ENCODE results near the gene GPR63.

The GPR63 gene

GRCh38 chr6:96862560-96862959 is 25.3 kb upstream of the GPR63 start:
- Histone ChIP-seq H2AFZ (ENCODE audit: low read depth, low read length) (no peak overlapping the region), H3K18ac (ENCODE audit: low read depth in 1 of 2, low read length in 2 of 2) (no peak overlapping the region), H3K4me2 (ENCODE audit: low read length, poor library complexity, severe bottlenecking) (no peak overlapping the region), H2BK12ac (ENCODE audit: low read length in 2 of 2) (no peak overlapping the region), H2AK5ac (ENCODE audit: low read length, severe bottlenecking) (no peak overlapping the region), H3K79me1 (replicated peaks; ENCODE audit: low read length, poor library complexity, severe bottlenecking) (no peaks in the 10 kb centered on the region), H3K9ac (ENCODE audit: low read length) (no peak overlapping the region), H2BK15ac (ENCODE audit: low read depth, poor library complexity, severe bottlenecking) (no peak overlapping the region), H4K8ac (ENCODE audit: low read length) (no peak overlapping the region), H3K14ac (ENCODE audit: low read length in 2 of 2) (no peak overlapping the region), H2BK5ac (ENCODE audit: low read depth, low read length, poor library complexity, severe bottlenecking) (no peak overlapping the region), H2BK120ac (ENCODE audit: low read depth, low read length) (no peak overlapping the region), H3K36me3 (ENCODE audit: control insufficient read depth in 1 of 2, insufficient read depth in 2 of 2, low read depth in 1 of 2, low read length in 2 of 2) (no peaks in the 10 kb centered on the region), H3K23ac (ENCODE audit: low read length in 2 of 2) (no peak overlapping the region), H3K4me1 (ENCODE audit: control insufficient read depth, insufficient read depth, low read depth, low read length) (no peaks in the 10 kb centered on the region), H3K27me3 (ENCODE audit: control insufficient read depth in 1 of 2, insufficient read depth in 1 of 2, low read length in 2 of 2) (peaks cover 2 to 25% of the 10 kb centered on the region in 2 experiments), H3K27ac (ENCODE audit: low read length, poor library complexity, severe bottlenecking) (no peak overlapping the region), H3K4ac (ENCODE audit: low read depth in 1 of 2, low read length in 2 of 2) (no peak overlapping the region), H3K9me3 (ENCODE audit: control insufficient read depth, low read length) (no peaks in the 10 kb centered on the region), H3K4me3 (ENCODE audit: insufficient read depth in 1 of 2, low read depth in 1 of 2, low read length in 2 of 2) (no peak overlapping the region), H4K91ac (ENCODE audit: low read length) (no peak overlapping the region)
- no peak for DNase-seq
- no CpG with 5 or more reads among the region's 1 CpG for WGBS

- H3K4me1 ChIP-seq (ENCODE audit: control insufficient read depth, insufficient read depth, low read depth, low read length): no peaks in the 10 kb centered on the region
- H3K9ac ChIP-seq (ENCODE audit: low read length): no peak overlapping the region
- H2AFZ ChIP-seq (ENCODE audit: low read depth, low read length): no peak overlapping the region
- H3K27ac ChIP-seq (ENCODE audit: low read length, poor library complexity, severe bottlenecking): no peak overlapping the region
- H3K23ac ChIP-seq (ENCODE audit: low read length in 2 of 2): no peak overlapping the region
- H4K8ac ChIP-seq (ENCODE audit: low read length): no peak overlapping the region
- no peak overlapping the region for H3K4me3 ChIP-seq (ENCODE audit: insufficient read depth in 1 of 2, low read depth in 1 of 2, low read length in 2 of 2)
- no peak overlapping the region for H2BK12ac ChIP-seq (ENCODE audit: low read length in 2 of 2)
- no peaks in the 10 kb centered on the region for H3K36me3 ChIP-seq (ENCODE audit: control insufficient read depth in 1 of 2, insufficient read depth in 2 of 2, low read depth in 1 of 2, low read length in 2 of 2)
- peaks cover 0 to 20% of the 10 kb centered on the region in 2 experiments for H3K27me3 ChIP-seq (ENCODE audit: control insufficient read depth in 1 of 2, insufficient read depth in 1 of 2, low read length in 2 of 2)
- DNase-seq: no peak
- no peaks in the 10 kb centered on the region for H3K79me1 ChIP-seq (replicated peaks; ENCODE audit: low read length, poor library complexity, severe bottlenecking)
- no peak overlapping the region for H4K91ac ChIP-seq (ENCODE audit: low read length)
- no peak overlapping the region for H2BK120ac ChIP-seq (ENCODE audit: low read depth, low read length)
- no peak overlapping the region for H3K18ac ChIP-seq (ENCODE audit: low read depth in 1 of 2, low read length in 2 of 2)
- H2BK15ac ChIP-seq (ENCODE audit: low read depth, poor library complexity, severe bottlenecking): no peak overlapping the region
- H3K14ac ChIP-seq (ENCODE audit: low read length in 2 of 2): no peak overlapping the region
- H2BK5ac ChIP-seq (ENCODE audit: low read depth, low read length, poor library complexity, severe bottlenecking): no peak overlapping the region
- no peak overlapping the region for H3K4me2 ChIP-seq (ENCODE audit: low read length, poor library complexity, severe bottlenecking)
- no peak overlapping the region for H2AK5ac ChIP-seq (ENCODE audit: low read length, severe bottlenecking)
- H3K4ac ChIP-seq (ENCODE audit: low read depth in 1 of 2, low read length in 2 of 2): no peak overlapping the region
- H3K9me3 ChIP-seq (ENCODE audit: control insufficient read depth, low read length): no peaks in the 10 kb centered on the region
These were observed 24.3 kb upstream of the GPR63 start for GRCh38 chr6:96861588-96861987.

- no peak overlapping the region for H2BK120ac ChIP-seq (ENCODE audit: low read depth, low read length)
- H3K36me3 ChIP-seq (ENCODE audit: control insufficient read depth in 1 of 2, insufficient read depth in 2 of 2, low read depth in 1 of 2, low read length in 2 of 2): no peaks in the 10 kb centered on the region
- H2BK5ac ChIP-seq (ENCODE audit: low read depth, low read length, poor library complexity, severe bottlenecking): no peak overlapping the region
- H3K27me3 ChIP-seq (ENCODE audit: control insufficient read depth in 1 of 2, insufficient read depth in 1 of 2, low read length in 2 of 2): peaks cover 0 to 9% of the 10 kb centered on the region in 2 experiments
- WGBS: 60% methylated on average over 1 of the region's 1 CpG
- no peak overlapping the region for H3K23ac ChIP-seq (ENCODE audit: low read length in 2 of 2)
- H3K14ac ChIP-seq (ENCODE audit: low read length in 2 of 2): no peak overlapping the region
- no peak overlapping the region for H4K8ac ChIP-seq (ENCODE audit: low read length)
- no peak overlapping the region for H2AK5ac ChIP-seq (ENCODE audit: low read length, severe bottlenecking)
- H3K9ac ChIP-seq (ENCODE audit: low read length): no peak overlapping the region
- H3K4me3 ChIP-seq (ENCODE audit: insufficient read depth in 1 of 2, low read depth in 1 of 2, low read length in 2 of 2): no peak overlapping the region
- no peak overlapping the region for H3K27ac ChIP-seq (ENCODE audit: low read length, poor library complexity, severe bottlenecking)
- DNase-seq: no peak
- H2AFZ ChIP-seq (ENCODE audit: low read depth, low read length): no peak overlapping the region
- no peaks in the 10 kb centered on the region for H3K9me3 ChIP-seq (ENCODE audit: control insufficient read depth, low read length)
- no peaks in the 10 kb centered on the region for H3K79me1 ChIP-seq (replicated peaks; ENCODE audit: low read length, poor library complexity, severe bottlenecking)
- no peak overlapping the region for H2BK15ac ChIP-seq (ENCODE audit: low read depth, poor library complexity, severe bottlenecking)
- no peak overlapping the region for H4K91ac ChIP-seq (ENCODE audit: low read length)
- H3K18ac ChIP-seq (ENCODE audit: low read depth in 1 of 2, low read length in 2 of 2): no peak overlapping the region
- no peak overlapping the region for H3K4ac ChIP-seq (ENCODE audit: low read depth in 1 of 2, low read length in 2 of 2)
- no peak overlapping the region for H3K4me2 ChIP-seq (ENCODE audit: low read length, poor library complexity, severe bottlenecking)
- H2BK12ac ChIP-seq (ENCODE audit: low read length in 2 of 2): no peak overlapping the region
- no peaks in the 10 kb centered on the region for H3K4me1 ChIP-seq (ENCODE audit: control insufficient read depth, insufficient read depth, low read depth, low read length)
These were observed 19.6 kb upstream of the GPR63 start for GRCh38 chr6:96856856-96857255.

GRCh38 chr6:96853083-96853482 is 15.8 kb upstream of the GPR63 start:
- H2BK15ac ChIP-seq (ENCODE audit: low read depth, poor library complexity, severe bottlenecking): no peak overlapping the region
- H2BK12ac ChIP-seq (ENCODE audit: low read length in 2 of 2): no peak overlapping the region
- H3K27me3 ChIP-seq (ENCODE audit: control insufficient read depth in 1 of 2, insufficient read depth in 1 of 2, low read length in 2 of 2): peaks cover 0 to 6% of the 10 kb centered on the region in 2 experiments
- H3K36me3 ChIP-seq (ENCODE audit: control insufficient read depth in 1 of 2, insufficient read depth in 2 of 2, low read depth in 1 of 2, low read length in 2 of 2): no peaks in the 10 kb centered on the region
- H3K4ac ChIP-seq (ENCODE audit: low read depth in 1 of 2, low read length in 2 of 2): no peak overlapping the region
- no peak overlapping the region for H2BK5ac ChIP-seq (ENCODE audit: low read depth, low read length, poor library complexity, severe bottlenecking)
- H4K91ac ChIP-seq (ENCODE audit: low read length): no peak overlapping the region
- H4K8ac ChIP-seq (ENCODE audit: low read length): no peak overlapping the region
- no peak overlapping the region for H3K27ac ChIP-seq (ENCODE audit: low read length, poor library complexity, severe bottlenecking)
- H2AK5ac ChIP-seq (ENCODE audit: low read length, severe bottlenecking): no peak overlapping the region
- H3K79me1 ChIP-seq (replicated peaks; ENCODE audit: low read length, poor library complexity, severe bottlenecking): no peaks in the 10 kb centered on the region
- H3K23ac ChIP-seq (ENCODE audit: low read length in 2 of 2): no peak overlapping the region
- H2BK120ac ChIP-seq (ENCODE audit: low read depth, low read length): no peak overlapping the region
- no peak overlapping the region for H2AFZ ChIP-seq (ENCODE audit: low read depth, low read length)
- no peak overlapping the region for H3K4me2 ChIP-seq (ENCODE audit: low read length, poor library complexity, severe bottlenecking)
- H3K18ac ChIP-seq (ENCODE audit: low read depth in 1 of 2, low read length in 2 of 2): no peak overlapping the region
- no peak overlapping the region for H3K14ac ChIP-seq (ENCODE audit: low read length in 2 of 2)
- no peaks in the 10 kb centered on the region for H3K9me3 ChIP-seq (ENCODE audit: control insufficient read depth, low read length)
- H3K9ac ChIP-seq (ENCODE audit: low read length): no peak overlapping the region
- peak; percentile 55 for DNase-seq
- no peaks in the 10 kb centered on the region for H3K4me1 ChIP-seq (ENCODE audit: control insufficient read depth, insufficient read depth, low read depth, low read length)
- 60% methylated on average over 1 of the region's 2 CpGs for WGBS
- no peak overlapping the region for H3K4me3 ChIP-seq (ENCODE audit: insufficient read depth in 1 of 2, low read depth in 1 of 2, low read length in 2 of 2)
